Panc1 (cell line): Measurements from ENCODE around the gene HEMGN. TPM values are rescaled to one million over a fixed set of nuclear protein-coding genes. Genes with fewer than 3 reads are reported as not detected.

ENCODE experiments used
- ATAC-seq: fragments of 200-7000 bp; cut with Tn5 transposase; 2 replicates; pipeline ENCODE4 v1.9.1; 2020; ENCODE audit warnings: mild to moderate bottlenecking, moderate library complexity
- BruUV-seq: library from RNA; stranded (reverse); fragments of 400-500 nt; replicated peaks from 2 replicates; lab custom pipeline; 2021; lab: Mats Ljungman, UMichigan
- CTCF ChIA-PET: fragments of 300-600 bp; sonication (Branson Sonifier 250); formaldehyde crosslinking; loops from one replicate; lab custom pipeline; 2022; ENCODE audit warnings: antibody characterized with exemption; lab: Charles Lee
- POLR2A ChIA-PET: fragments of 300-600 bp; sonication (Branson Sonifier 250); formaldehyde crosslinking; loops from one replicate; lab custom pipeline; 2022; ENCODE audit warnings: antibody characterized with exemption; lab: Charles Lee
- DNase-seq: peaks from one replicate; pipeline ENCODE4 v3.0.0-alpha.2; 2010; ENCODE audit warnings: low read depth, low spot score
- H3K27ac ChIP-seq: 2 replicates; pipeline ENCODE4 v1.5.1; 2011; ENCODE audit warnings: mild to moderate bottlenecking, low read length, inconsistent platforms
- H3K27me3 ChIP-seq: fragments of 200-500 bp; sonication (Bioruptor generic); 2 replicates; pipeline ENCODE4 v1.6.0; 2014; ENCODE audit warnings: low read length, inconsistent platforms; ENCODE audit not compliant: control insufficient read depth, insufficient read depth
- H3K36me3 ChIP-seq: fragments of 200-500 bp; sonication (Bioruptor generic); 2 replicates; pipeline ENCODE4 v1.5.1; 2014; ENCODE audit warnings: inconsistent platforms, mild to moderate bottlenecking, low read length, moderate library complexity; ENCODE audit not compliant: control insufficient read depth, insufficient read depth
- H3K4me1 ChIP-seq: 2 replicates; pipeline ENCODE4 v1.5.1; 2011; ENCODE audit warnings: inconsistent platforms, mild to moderate bottlenecking, low read length, moderate library complexity; ENCODE audit not compliant: control insufficient read depth, insufficient read depth
- H3K4me3 ChIP-seq, 2 experiments: 2 replicates each; pipeline ENCODE4 v1.5.1; 2011 to 2012; ENCODE audit warnings: low read depth in 2 of 2, low read length in 2 of 2, mild to moderate bottlenecking in 2 of 2, inconsistent platforms in 1 of 2, moderate library complexity in 1 of 2
- H3K9me3 ChIP-seq: fragments of 200-500 bp; sonication (Bioruptor generic); 2 replicates; pipeline ENCODE4 v1.5.1; 2014; ENCODE audit warnings: low read depth, mild to moderate bottlenecking, inconsistent platforms, low read length, moderate library complexity; ENCODE audit not compliant: control insufficient read depth, insufficient read depth
- POLR2AphosphoS5 ChIP-seq: IDR thresholded peaks from 2 replicates; pipeline ENCODE4 v1.6.1; 2012; ENCODE audit warnings: mild to moderate bottlenecking, low read depth, low read length, moderate library complexity
- SIN3A ChIP-seq: IDR thresholded peaks from 2 replicates; pipeline ENCODE4 v1.6.1; 2012; ENCODE audit warnings: low read depth, mild to moderate bottlenecking, low read length, moderate library complexity, borderline replicate concordance; ENCODE audit not compliant: insufficient read depth
- TCF7L2 ChIP-seq: IDR thresholded peaks from 2 replicates; pipeline ENCODE4 v1.6.1; 2011; ENCODE audit warnings: mild to moderate bottlenecking, low read depth, low read length, inconsistent platforms
- in situ Hi-C: cut with HindIII; loops from 2 replicates; pipeline ENCODE4 v1.10.0; 2016; ENCODE audit warnings: low sequenced_read_pairs, low pct_unique_long_range_greater_than_20kb
- intact Hi-C: fragments of 100-400 bp; cut with micrococcal nuclease; formaldehyde crosslinking; loops from one replicate; pipeline ENCODE4 v1.10.0; 2022; ENCODE audit not compliant: unreplicated experiment
- total RNA-seq: library from RNA; stranded (reverse); gene quantifications from one replicate; pipeline ENCODE4 v1.2.1, GENCODE V29; 2021; ENCODE audit not compliant: unreplicated experiment
- TF ChIP-seq, protein P1 (sequence below): fragments of 450-650 bp; IDR thresholded peaks from 2 replicates; pipeline ENCODE4 v1.5.1; 2017; ENCODE audit warnings: mild to moderate bottlenecking
- TF ChIP-seq, protein P2 (sequence below), 2 experiments: IDR thresholded peaks; 2 replicates each; pipeline ENCODE4 v1.6.1; 2011 to 2012; ENCODE audit warnings: low read depth in 2 of 2, control low read depth in 1 of 2, low read length in 1 of 2, mild to moderate bottlenecking in 1 of 2, moderate library complexity in 1 of 2; ENCODE audit not compliant: insufficient read depth in 1 of 2

The HEMGN gene
- total RNA-seq, 1 experiment from 2014 or later: not detected

DNA sequence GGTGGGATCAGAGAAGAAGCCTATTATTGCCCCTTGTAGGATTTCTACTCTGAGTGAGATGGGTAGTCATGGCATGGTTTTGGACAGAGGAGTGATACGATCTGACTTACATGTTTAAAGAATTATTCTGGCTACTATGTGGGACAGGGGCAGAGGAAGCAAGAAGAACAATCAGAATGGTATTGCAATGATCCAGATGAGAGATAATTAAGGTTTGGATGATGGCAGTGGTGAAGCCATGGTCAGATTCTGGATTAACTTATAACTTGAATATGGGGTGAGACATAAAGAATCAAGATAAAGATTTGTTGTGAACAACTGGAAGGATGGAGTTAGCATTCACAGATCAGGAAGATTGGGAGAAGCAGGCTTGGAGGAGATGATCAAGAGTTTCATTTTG, 3.4 kb upstream of the HEMGN start:
- Histone ChIP-seq H3K4me1 (no peaks in the 10 kb centered on the region), H3K27me3 (peaks cover 7% of the 10 kb centered on the region), H3K4me3 (no peak overlapping the region), H3K9me3 (no peaks in the 10 kb centered on the region), H3K27ac (no peak overlapping the region), H3K36me3 (no peaks in the 10 kb centered on the region)
- in situ Hi-C loops: no loop called here
- BruUV-seq: no TSS peak
- intact Hi-C loops: no loop called here
- ChIA-PET CTCF (no interaction called here), POLR2A (no interaction called here)
- ATAC-seq (no peak), DNase-seq (no peak)
- no peak for TF ChIP-seq SIN3A
- TF ChIP-seq, protein P1, sequence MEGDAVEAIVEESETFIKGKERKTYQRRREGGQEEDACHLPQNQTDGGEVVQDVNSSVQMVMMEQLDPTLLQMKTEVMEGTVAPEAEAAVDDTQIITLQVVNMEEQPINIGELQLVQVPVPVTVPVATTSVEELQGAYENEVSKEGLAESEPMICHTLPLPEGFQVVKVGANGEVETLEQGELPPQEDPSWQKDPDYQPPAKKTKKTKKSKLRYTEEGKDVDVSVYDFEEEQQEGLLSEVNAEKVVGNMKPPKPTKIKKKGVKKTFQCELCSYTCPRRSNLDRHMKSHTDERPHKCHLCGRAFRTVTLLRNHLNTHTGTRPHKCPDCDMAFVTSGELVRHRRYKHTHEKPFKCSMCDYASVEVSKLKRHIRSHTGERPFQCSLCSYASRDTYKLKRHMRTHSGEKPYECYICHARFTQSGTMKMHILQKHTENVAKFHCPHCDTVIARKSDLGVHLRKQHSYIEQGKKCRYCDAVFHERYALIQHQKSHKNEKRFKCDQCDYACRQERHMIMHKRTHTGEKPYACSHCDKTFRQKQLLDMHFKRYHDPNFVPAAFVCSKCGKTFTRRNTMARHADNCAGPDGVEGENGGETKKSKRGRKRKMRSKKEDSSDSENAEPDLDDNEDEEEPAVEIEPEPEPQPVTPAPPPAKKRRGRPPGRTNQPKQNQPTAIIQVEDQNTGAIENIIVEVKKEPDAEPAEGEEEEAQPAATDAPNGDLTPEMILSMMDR: no peak
- TF ChIP-seq POLR2AphosphoS5: no peak
- TF ChIP-seq TCF7L2: no peak
- TF ChIP-seq, protein P2, sequence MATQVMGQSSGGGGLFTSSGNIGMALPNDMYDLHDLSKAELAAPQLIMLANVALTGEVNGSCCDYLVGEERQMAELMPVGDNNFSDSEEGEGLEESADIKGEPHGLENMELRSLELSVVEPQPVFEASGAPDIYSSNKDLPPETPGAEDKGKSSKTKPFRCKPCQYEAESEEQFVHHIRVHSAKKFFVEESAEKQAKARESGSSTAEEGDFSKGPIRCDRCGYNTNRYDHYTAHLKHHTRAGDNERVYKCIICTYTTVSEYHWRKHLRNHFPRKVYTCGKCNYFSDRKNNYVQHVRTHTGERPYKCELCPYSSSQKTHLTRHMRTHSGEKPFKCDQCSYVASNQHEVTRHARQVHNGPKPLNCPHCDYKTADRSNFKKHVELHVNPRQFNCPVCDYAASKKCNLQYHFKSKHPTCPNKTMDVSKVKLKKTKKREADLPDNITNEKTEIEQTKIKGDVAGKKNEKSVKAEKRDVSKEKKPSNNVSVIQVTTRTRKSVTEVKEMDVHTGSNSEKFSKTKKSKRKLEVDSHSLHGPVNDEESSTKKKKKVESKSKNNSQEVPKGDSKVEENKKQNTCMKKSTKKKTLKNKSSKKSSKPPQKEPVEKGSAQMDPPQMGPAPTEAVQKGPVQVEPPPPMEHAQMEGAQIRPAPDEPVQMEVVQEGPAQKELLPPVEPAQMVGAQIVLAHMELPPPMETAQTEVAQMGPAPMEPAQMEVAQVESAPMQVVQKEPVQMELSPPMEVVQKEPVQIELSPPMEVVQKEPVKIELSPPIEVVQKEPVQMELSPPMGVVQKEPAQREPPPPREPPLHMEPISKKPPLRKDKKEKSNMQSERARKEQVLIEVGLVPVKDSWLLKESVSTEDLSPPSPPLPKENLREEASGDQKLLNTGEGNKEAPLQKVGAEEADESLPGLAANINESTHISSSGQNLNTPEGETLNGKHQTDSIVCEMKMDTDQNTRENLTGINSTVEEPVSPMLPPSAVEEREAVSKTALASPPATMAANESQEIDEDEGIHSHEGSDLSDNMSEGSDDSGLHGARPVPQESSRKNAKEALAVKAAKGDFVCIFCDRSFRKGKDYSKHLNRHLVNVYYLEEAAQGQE (IDR thresholded peaks at IDR 0.05; ENCODE audit: insufficient read depth in 1 of 2, low read depth in 2 of 2, low read length in 1 of 2): no peak

DNA sequence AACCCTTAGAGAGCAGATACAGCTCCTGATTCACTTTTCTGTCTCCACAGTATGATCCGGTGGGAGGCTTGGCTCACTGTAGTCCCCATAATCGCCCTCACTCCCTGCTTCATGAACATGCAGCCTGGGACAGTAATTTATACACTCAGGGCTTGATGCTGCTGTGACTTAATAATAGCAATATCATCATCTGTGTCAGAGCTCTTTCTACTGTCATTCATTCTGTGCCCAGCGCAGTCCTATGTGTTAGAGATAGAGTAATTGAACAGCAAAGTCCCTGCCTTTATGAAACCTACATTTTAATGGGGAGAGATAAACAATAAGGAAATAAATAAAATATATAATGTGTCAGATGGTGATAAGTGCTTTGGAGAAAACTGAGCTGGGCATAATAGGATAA, 2.8 kb upstream of the HEMGN start:
- no peak overlapping the region for H3K4me3 ChIP-seq
- no peaks in the 10 kb centered on the region for H3K9me3 ChIP-seq
- BruUV-seq: no TSS peak
- H3K27me3 ChIP-seq: peaks cover 10% of the 10 kb centered on the region
- H3K27ac ChIP-seq: no peak overlapping the region
- ATAC-seq (no peak), DNase-seq (no peak)
- ChIA-PET POLR2A (no interaction called here), CTCF (no interaction called here)
- intact Hi-C loops (no loop called here), in situ Hi-C loops (no loop called here)
- no peak for TF ChIP-seq TCF7L2
- TF ChIP-seq, protein P1: no peak
- TF ChIP-seq POLR2AphosphoS5: no peak
- TF ChIP-seq SIN3A: no peak
- TF ChIP-seq, protein P2 (IDR thresholded peaks at IDR 0.05; ENCODE audit: insufficient read depth in 1 of 2, low read depth in 2 of 2, low read length in 1 of 2): no peak
- no peaks in the 10 kb centered on the region for H3K4me1 ChIP-seq
- no peaks in the 10 kb centered on the region for H3K36me3 ChIP-seq
